Kidney epithelial cell (primary cell): ENCODE results near the gene FANCI. TPM values are rescaled to one million over a fixed set of nuclear protein-coding genes. Genes with fewer than 3 reads are reported as not detected.
A peak's percentile ranks its signal among the peaks of the same experiment; 100 is the strongest.

ENCODE experiments used
- DNase-seq: peaks from one replicate; pipeline ENCODE4 v3.0.0-alpha.2; 2010; ENCODE audit warnings: low read depth
- H3K27me3 ChIP-seq: 2 replicates; pipeline ENCODE4 v1.6.0; 2011; ENCODE audit warnings: low read length; ENCODE audit not compliant: control insufficient read depth, insufficient read depth
- H3K36me3 ChIP-seq: 2 replicates; pipeline ENCODE4 v1.5.1; 2011; ENCODE audit warnings: low read length; ENCODE audit not compliant: control insufficient read depth, insufficient read depth
- H3K4me3 ChIP-seq: 2 replicates; pipeline ENCODE4 v1.5.1; 2011; ENCODE audit warnings: low read depth, mild to moderate bottlenecking, control low read depth, low read length
- CTCF ChIP-seq: IDR thresholded peaks from 2 replicates; pipeline ENCODE4 v1.5.1; 2011; ENCODE audit warnings: mild to moderate bottlenecking, moderate library complexity, low read length, control low read depth, inconsistent platforms; ENCODE audit not compliant: insufficient read depth, poor library complexity, severe bottlenecking
- total RNA-seq: library from RNA; depleted of rRNA; stranded (reverse); fragments of >200 nt; gene quantifications from 2 replicates; pipeline ENCODE4 v1.2.3, GENCODE V29; 2015

FANCI gene
- total RNA-seq, 1 donor from 2014 or later = 68.3 TPM

- H3K36me3 ChIP-seq = no peaks in the 10 kb centered on the region
- H3K27me3 ChIP-seq = no peaks in the 10 kb centered on the region
- no peak for DNase-seq
- H3K4me3 ChIP-seq = no peak overlapping the region
- no peak for TF ChIP-seq CTCF
Observed at GRCh38 chr15:89203705-89204273, 40.0 kb upstream of the FANCI start.

GRCh38 chr15:89205991-89206585 lies 37.7 kb upstream of the FANCI start:
- no peak for DNase-seq
- TF ChIP-seq CTCF = no peak
- Histone ChIP-seq H3K27me3 (peaks cover 2% of the 10 kb centered on the region), H3K4me3 (no peak overlapping the region), H3K36me3 (no peaks in the 10 kb centered on the region)

GRCh38 chr15:89206908-89207331 lies 36.9 kb upstream of the FANCI start:
- Histone ChIP-seq H3K36me3 (no peaks in the 10 kb centered on the region), H3K4me3 (no peak overlapping the region), H3K27me3 (peaks cover 2% of the 10 kb centered on the region)
- peak; percentile 10 for DNase-seq
- peak; percentile 100 for TF ChIP-seq CTCF

GRCh38 chr15:89208256-89208655 lies 35.5 kb upstream of the FANCI start:
- H3K36me3 ChIP-seq = no peaks in the 10 kb centered on the region
- H3K4me3 ChIP-seq = no peak overlapping the region
- H3K27me3 ChIP-seq = peaks cover 2% of the 10 kb centered on the region
- DNase-seq = no peak
- TF ChIP-seq CTCF = no peak

GRCh38 chr15:89209057-89209456 lies 34.7 kb upstream of the FANCI start:
- Histone ChIP-seq H3K36me3 (no peaks in the 10 kb centered on the region), H3K4me3 (no peak overlapping the region), H3K27me3 (peaks cover 2% of the 10 kb centered on the region)
- TF ChIP-seq CTCF = no peak
- DNase-seq = no peak

GRCh38 chr15:89211678-89212170 lies 32.1 kb upstream of the FANCI start:
- H3K36me3 ChIP-seq = no peaks in the 10 kb centered on the region
- no peak for DNase-seq
- no peak overlapping the region for H3K4me3 ChIP-seq
- H3K27me3 ChIP-seq = peaks cover 2% of the 10 kb centered on the region
- no peak for TF ChIP-seq CTCF
